ENCODE results near the gene RPL35. TPM values are rescaled to one million over a fixed set of nuclear protein-coding genes. Genes with fewer than 3 reads are reported as not detected.

Gene RPL35
- total and polyA plus RNA-seq, 2 of the 8 experiments (the other 6 are each of a cell fraction or from before 2014, with no cell fraction given): 1,831 to 2,448 TPM

GRCh38 chr9:124877021-124877782 is 15.4 kb upstream of the RPL35 start (continued):
- TF ChIP-seq MAFK (IDR thresholded peaks at IDR 0.05; ENCODE audit: low read depth, low read length) (no peak), GABPA (IDR thresholded peaks at IDR 0.05; ENCODE audit: borderline replicate concordance, insufficient read depth, low read length) (no peak), NANOG (IDR thresholded peaks at IDR 0.05; ENCODE audit: insufficient read depth, low read depth, low read length, poor library complexity, severe bottlenecking) (no peak), POLR2A (IDR thresholded peaks at IDR 0.05; ENCODE audit: control extremely low read depth in 1 of 2, low read depth in 2 of 2, low read length in 2 of 2) (no peak), PHF8 (conservative IDR thresholded peaks at IDR 0.05; ENCODE audit: low read depth, low read length) (no peak), SRF (IDR thresholded peaks at IDR 0.05; ENCODE audit: low read depth, low read length) (no peak), HDAC2 (IDR thresholded peaks at IDR 0.05; ENCODE audit: borderline replicate concordance in 1 of 2, low read depth in 2 of 2, low read length in 2 of 2) (no peak), GTF2F1 (IDR thresholded peaks at IDR 0.05; ENCODE audit: borderline replicate concordance, low read depth, low read length) (no peak)
